GM19324 (cell line): ENCODE data around the gene ATP12A.

Experiments
- ATAC-seq: cut with Tn5 transposase; IDR thresholded peaks from one replicate; pipeline ENCODE4 v1.9.1; 2021; ENCODE audit warnings: mild to moderate bottlenecking, moderate library complexity; ENCODE audit not compliant: unreplicated experiment, low FRiP score

The ATP12A gene

GRCh38 chr13:24684600-24684998, 4.4 kb downstream of the ATP12A start:
- ATAC-seq = no peak

GRCh38 chr13:24685314-24685713, 5.1 kb downstream of the ATP12A start:
- no peak for ATAC-seq

GRCh38 chr13:24687611-24688010, 7.4 kb downstream of the ATP12A start:
- ATAC-seq = no peak

- no peak for ATAC-seq
These were observed 7.9 kb downstream of the ATP12A start for GRCh38 chr13:24688111-24688510.

GRCh38 chr13:24688950-24689349, 8.7 kb downstream of the ATP12A start:
- no peak for ATAC-seq

GRCh38 chr13:24691381-24691780, 11.2 kb downstream of the ATP12A start:
- ATAC-seq = no peak

- ATAC-seq = no peak
These were observed 12.4 kb downstream of the ATP12A start for GRCh38 chr13:24692561-24692960.

GRCh38 chr13:24693862-24694471, 13.8 kb downstream of the ATP12A start:
- peak; percentile 68 for ATAC-seq

- no peak for ATAC-seq
These were observed 14.7 kb downstream of the ATP12A start for GRCh38 chr13:24694907-24695306.

- no peak for ATAC-seq
These were observed 18.5 kb downstream of the ATP12A start for GRCh38 chr13:24698686-24699085.

- no peak for ATAC-seq
These were observed 19.3 kb downstream of the ATP12A start for GRCh38 chr13:24699541-24699940.

GRCh38 chr13:24700539-24700938, 20.3 kb downstream of the ATP12A start:
- no peak for ATAC-seq

GRCh38 chr13:24706886-24707585, 26.8 kb downstream of the ATP12A start:
- no peak for ATAC-seq

GRCh38 chr13:24709186-24709913, 29.1 kb downstream of the ATP12A start:
- no peak for ATAC-seq

GRCh38 chr13:24713022-24713421, 32.8 kb downstream of the ATP12A start:
- no peak for ATAC-seq

- ATAC-seq = no peak
These were observed 35.8 kb downstream of the ATP12A start for GRCh38 chr13:24716011-24716410.

GRCh38 chr13:24716446-24716845, 36.2 kb downstream of the ATP12A start:
- no peak for ATAC-seq

- ATAC-seq = no peak
These were observed 37.0 kb downstream of the ATP12A start for GRCh38 chr13:24717217-24717616.

GRCh38 chr13:24718192-24718965, 38.2 kb downstream of the ATP12A start:
- ATAC-seq = no peak

- no peak for ATAC-seq
These were observed 38.9 kb downstream of the ATP12A start for GRCh38 chr13:24719139-24719538.

- ATAC-seq = no peak
These were observed 43.0 kb downstream of the ATP12A start for GRCh38 chr13:24723206-24723605.
